ENCODE data around the gene ADARB2.

ADARB2 gene

GRCh38 chr10:1605999-1606940 lies 131.1 kb downstream of the ADARB2 start:
- no peak for DNase-seq (ENCODE audit: low read depth, low spot score)
- POLR2A ChIA-PET: no interaction called here
- TF ChIP-seq, protein P1, sequence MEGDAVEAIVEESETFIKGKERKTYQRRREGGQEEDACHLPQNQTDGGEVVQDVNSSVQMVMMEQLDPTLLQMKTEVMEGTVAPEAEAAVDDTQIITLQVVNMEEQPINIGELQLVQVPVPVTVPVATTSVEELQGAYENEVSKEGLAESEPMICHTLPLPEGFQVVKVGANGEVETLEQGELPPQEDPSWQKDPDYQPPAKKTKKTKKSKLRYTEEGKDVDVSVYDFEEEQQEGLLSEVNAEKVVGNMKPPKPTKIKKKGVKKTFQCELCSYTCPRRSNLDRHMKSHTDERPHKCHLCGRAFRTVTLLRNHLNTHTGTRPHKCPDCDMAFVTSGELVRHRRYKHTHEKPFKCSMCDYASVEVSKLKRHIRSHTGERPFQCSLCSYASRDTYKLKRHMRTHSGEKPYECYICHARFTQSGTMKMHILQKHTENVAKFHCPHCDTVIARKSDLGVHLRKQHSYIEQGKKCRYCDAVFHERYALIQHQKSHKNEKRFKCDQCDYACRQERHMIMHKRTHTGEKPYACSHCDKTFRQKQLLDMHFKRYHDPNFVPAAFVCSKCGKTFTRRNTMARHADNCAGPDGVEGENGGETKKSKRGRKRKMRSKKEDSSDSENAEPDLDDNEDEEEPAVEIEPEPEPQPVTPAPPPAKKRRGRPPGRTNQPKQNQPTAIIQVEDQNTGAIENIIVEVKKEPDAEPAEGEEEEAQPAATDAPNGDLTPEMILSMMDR (IDR thresholded peaks at IDR 0.05; ENCODE audit: insufficient read depth, low read length, missing control alignments): no peak

GRCh38 chr10:1605121-1605520 lies 132.2 kb downstream of the ADARB2 start:
- DNase-seq (ENCODE audit: low read depth, low spot score): no peak
- H3K4me3 ChIP-seq (ENCODE audit: low read depth, low read length): no peak overlapping the region
- ChIA-PET POLR2A (no interaction called here), CTCF (no interaction called here)
- TF ChIP-seq, protein P1 (IDR thresholded peaks at IDR 0.05; ENCODE audit: insufficient read depth, low read length, missing control alignments): no peak

More at GRCh38 chr10:1605999-1606940, 131.1 kb downstream of the ADARB2 start:
- H3K4me3 ChIP-seq (ENCODE audit: low read depth, low read length): no peak overlapping the region
- CTCF ChIA-PET: no interaction called here

GRCh38 chr10:1604246-1604645 lies 133.1 kb downstream of the ADARB2 start:
- DNase-seq (ENCODE audit: low read depth, low spot score): no peak
- TF ChIP-seq, protein P1 (IDR thresholded peaks at IDR 0.05; ENCODE audit: insufficient read depth, low read length, missing control alignments): no peak
- no peak overlapping the region for H3K4me3 ChIP-seq (ENCODE audit: low read depth, low read length)
- CTCF ChIA-PET: no interaction called here
- POLR2A ChIA-PET: no interaction called here

DNA sequence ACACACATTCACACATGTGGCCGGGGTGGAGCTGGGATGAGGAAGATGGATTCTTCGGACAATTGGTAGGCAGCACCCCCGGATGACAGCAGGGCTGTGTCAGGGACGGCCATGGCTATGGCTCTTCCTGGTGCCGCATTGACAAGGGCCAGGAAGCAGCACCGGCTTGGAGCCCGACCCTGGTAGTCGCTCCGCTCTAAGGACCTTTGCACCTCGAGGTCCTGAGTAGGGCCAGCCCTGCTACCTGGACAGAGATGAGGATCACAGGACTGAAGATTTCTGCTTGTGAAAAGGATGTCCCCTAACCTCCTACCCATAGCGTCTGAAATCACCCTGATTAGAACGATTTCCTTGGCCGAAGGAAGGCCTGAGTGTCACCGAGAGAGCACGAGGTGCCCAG lies 134.1 kb downstream of the ADARB2 start:
- DNase-seq (ENCODE audit: low read depth, low spot score): no peak
- H3K4me3 ChIP-seq (ENCODE audit: low read depth, low read length): no peak overlapping the region
- TF ChIP-seq, protein P1 (IDR thresholded peaks at IDR 0.05; ENCODE audit: insufficient read depth, low read length, missing control alignments): no peak
- ChIA-PET CTCF (no interaction called here), POLR2A (no interaction called here)

DNA sequence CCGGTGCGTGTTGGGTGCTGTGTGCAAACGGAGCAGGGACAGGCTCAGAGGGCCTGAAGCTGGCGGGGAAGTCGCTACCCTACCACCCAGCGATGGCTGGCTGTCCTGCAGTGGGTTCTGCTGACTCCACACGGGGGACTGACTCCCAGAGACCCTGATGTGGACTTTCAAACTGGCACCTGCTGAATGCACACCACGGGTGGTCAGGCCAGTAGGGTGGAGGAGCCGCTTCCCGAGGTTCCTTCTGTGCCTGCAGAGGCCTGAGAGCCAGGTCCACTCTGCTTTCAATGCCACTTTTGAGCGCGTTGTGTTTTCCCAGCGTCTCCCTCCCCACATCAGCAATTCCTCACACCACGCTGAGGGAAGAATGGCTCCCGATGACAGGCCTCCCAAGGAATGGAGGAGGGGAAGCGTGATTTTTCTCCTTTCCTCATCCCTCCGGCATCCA lies 135.3 kb downstream of the ADARB2 start:
- H3K4me3 ChIP-seq (ENCODE audit: low read depth, low read length): no peak overlapping the region
- CTCF ChIA-PET: no interaction called here
- no peak for DNase-seq (ENCODE audit: low read depth, low spot score)
- POLR2A ChIA-PET: no interaction called here
- TF ChIP-seq, protein P1 (IDR thresholded peaks at IDR 0.05; ENCODE audit: insufficient read depth, low read length, missing control alignments): no peak

- H3K4me3 ChIP-seq (ENCODE audit: low read depth, low read length): no peak overlapping the region
- TF ChIP-seq, protein P1 (IDR thresholded peaks at IDR 0.05; ENCODE audit: insufficient read depth, low read length, missing control alignments): no peak
- POLR2A ChIA-PET: no interaction called here
- DNase-seq (ENCODE audit: low read depth, low spot score): no peak
- CTCF ChIA-PET: no interaction called here
Observed at GRCh38 chr10:1601406-1601805, 135.9 kb downstream of the ADARB2 start.

Data from AG04449 (cell line).